ENCODE measurements around the gene BTBD18. TPM values are rescaled to one million over a fixed set of nuclear protein-coding genes. Genes with fewer than 3 reads are reported as not detected.

BTBD18 gene
- total and polyA plus RNA-seq, 10 of the 15 experiments (the other 5 are each of a cell fraction or from before 2014, with no cell fraction given), result 0.05 to 0.58 (median 0.19) TPM; not detected in 6

DNA sequence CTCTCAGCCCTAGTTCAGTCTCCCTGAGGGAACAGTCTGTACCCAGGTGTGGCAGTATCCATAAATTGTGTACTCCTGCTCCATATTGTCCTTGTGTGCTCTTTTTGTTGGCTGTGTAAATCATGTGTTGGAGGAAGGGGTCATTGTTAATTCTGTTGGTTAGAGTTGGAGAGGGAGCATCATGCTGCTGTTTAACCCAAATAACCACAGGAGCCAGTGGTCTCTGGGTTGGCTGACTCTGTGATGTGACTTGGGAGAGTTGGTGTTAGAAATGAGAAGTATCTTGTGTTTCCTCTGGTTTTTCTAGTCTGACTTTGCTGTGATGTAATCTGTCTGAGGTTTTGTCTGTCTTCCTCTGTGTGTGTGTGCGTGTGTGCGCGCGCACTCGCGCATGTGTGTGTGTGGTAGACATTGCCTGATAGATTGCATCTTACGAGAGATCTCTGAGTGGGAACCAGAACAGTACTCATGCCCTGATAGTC is 40.5 kb upstream of the BTBD18 start:
- peak overlapping the region; percentile 52 for H3K27ac ChIP-seq (ENCODE audit: control insufficient read depth, insufficient read depth)
- POLR2A ChIA-PET, result interaction anchor here (0.7 to 2.9 kb wide), 8 partner anchors 13 to 229 kb away, joined by 3 to 12 read pairs (median 5); partner anchors contain the start of genes CTNND1 and SELENOH
- in situ Hi-C loops (cut with MboI), result no loop called here
- intact Hi-C loops (cut with micrococcal nuclease; ENCODE audit: unreplicated experiment), result loop anchor here (2.0 kb wide), 2 partner anchors 29 to 125 kb away; no protein-coding TSS in a partner anchor
- FAIRE-seq (peak; percentile 95), ATAC-seq (peak; percentile 92), DNase-seq (ENCODE audit: low read depth, low spot score) (peak; percentile 93)
- H3K4me3 ChIP-seq, result peak overlapping the region; percentile 34; the same call in 1 of the 2 replicates
- no peaks in the 10 kb centered on the region for H3K9me3 ChIP-seq (replicated peaks; ENCODE audit: control insufficient read depth, insufficient read depth, low read length)
- no TSS peak for BruUV-seq (replicated peaks)
- SMC1A ChIA-PET (ENCODE audit: uncharacterized antibody, unreplicated experiment), result interaction anchor here (0.9 to 13.0 kb wide), 6 partner anchors 7 to 720 kb away, joined by 3 to 197 read pairs (median 6); partner anchors contain the start of gene CTNND1
- no peaks in the 10 kb centered on the region for H3K27me3 ChIP-seq (replicated peaks in 1 of 2; ENCODE audit: control insufficient read depth in 2 of 2, insufficient read depth in 2 of 2, low read length in 1 of 2)
- peak overlapping the region; percentile 48; the same call in 1 of the 2 replicates for H3K9ac ChIP-seq (ENCODE audit: control insufficient read depth, insufficient read depth, low read length)
- H3K4me2 ChIP-seq (ENCODE audit: control insufficient read depth, insufficient read depth), result peak overlapping the region; percentile 58
- peaks cover 64% of the 10 kb centered on the region for H3K79me2 ChIP-seq (ENCODE audit: control insufficient read depth, insufficient read depth, low read length)
- RAD21 ChIA-PET (ENCODE audit: unreplicated experiment), result interaction anchor here (1.3 to 3.4 kb wide), 2 partner anchors 8 to 29 kb away, joined by 9 to 26 read pairs; partner anchors contain the start of gene CTNND1
- peaks cover 8 to 12% of the 10 kb centered on the region in 2 experiments; a peak in 3 of 4 replicates for H3K36me3 ChIP-seq (ENCODE audit: control insufficient read depth in 2 of 2, insufficient read depth in 2 of 2, low read length in 1 of 2)
- no peaks in the 10 kb centered on the region for H4K20me1 ChIP-seq (ENCODE audit: control insufficient read depth, insufficient read depth)
- 2% methylated on average over 7 of the region's 7 CpGs for WGBS (ENCODE audit: insufficient coverage, insufficient replicate concordance, low lambda C conversion rate, missing lambda C conversion rate)
- H3K4me1 ChIP-seq (ENCODE audit: control insufficient read depth, insufficient read depth, low read length), result peaks cover 42% of the 10 kb centered on the region
- 0 out of 2 replicates have a peak overlapping the region, but pooled peaks have one; percentile 15 for H2AFZ ChIP-seq (ENCODE audit: control insufficient read depth, low read depth, low read length)
- CTCF ChIA-PET, result interaction anchor here (1.2 to 2.1 kb wide), 5 partner anchors 9 to 41 kb away, joined by 4 to 9 read pairs (median 6); partner anchors contain the start of genes BTBD18 and CTNND1
- no peak for TF ChIP-seq HDGF (IDR thresholded peaks at IDR 0.05)
- TF ChIP-seq JUNB (IDR thresholded peaks at IDR 0.05), result peak; percentile 65
- no peak for TF ChIP-seq NFXL1 (IDR thresholded peaks at IDR 0.05; ENCODE audit: borderline replicate concordance)
- no peak for TF ChIP-seq ZNF274 (IDR thresholded peaks at IDR 0.05; ENCODE audit: insufficient read depth, insufficient read length)
- TF ChIP-seq TCF7 (IDR thresholded peaks at IDR 0.05; ENCODE audit: borderline replicate concordance), result 0 out of 2 replicates have a peak, but pooled peaks have one; percentile 27
- peak; percentile 53 for TF ChIP-seq MEF2B (IDR thresholded peaks at IDR 0.05; ENCODE audit: partially characterized antibody, poor library complexity, severe bottlenecking)
- TF ChIP-seq POU2F2 (IDR thresholded peaks at IDR 0.05; ENCODE audit: borderline replicate concordance, low read depth, low read length), result peak; percentile 67; the same call in 1 of the 3 replicates
- TF ChIP-seq NR2F1 (conservative IDR thresholded peaks at IDR 0.05), result no peak
- no peak for TF ChIP-seq KAT2A (conservative IDR thresholded peaks at IDR 0.05; ENCODE audit: control insufficient read depth, low read depth, low read length)
- no peak for TF ChIP-seq ASH2L (IDR thresholded peaks at IDR 0.05; ENCODE audit: borderline replicate concordance, low read depth)
- TF ChIP-seq GABPA (IDR thresholded peaks at IDR 0.05; ENCODE audit: low read depth), result peak; percentile 71
- TF ChIP-seq, protein P1, sequence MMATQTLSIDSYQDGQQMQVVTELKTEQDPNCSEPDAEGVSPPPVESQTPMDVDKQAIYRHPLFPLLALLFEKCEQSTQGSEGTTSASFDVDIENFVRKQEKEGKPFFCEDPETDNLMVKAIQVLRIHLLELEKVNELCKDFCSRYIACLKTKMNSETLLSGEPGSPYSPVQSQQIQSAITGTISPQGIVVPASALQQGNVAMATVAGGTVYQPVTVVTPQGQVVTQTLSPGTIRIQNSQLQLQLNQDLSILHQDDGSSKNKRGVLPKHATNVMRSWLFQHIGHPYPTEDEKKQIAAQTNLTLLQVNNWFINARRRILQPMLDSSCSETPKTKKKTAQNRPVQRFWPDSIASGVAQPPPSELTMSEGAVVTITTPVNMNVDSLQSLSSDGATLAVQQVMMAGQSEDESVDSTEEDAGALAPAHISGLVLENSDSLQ (IDR thresholded peaks at IDR 0.05), result peak; percentile 70
- TF ChIP-seq PAX5 (IDR thresholded peaks at IDR 0.05; ENCODE audit: borderline replicate concordance, low read depth, low read length), result peak; percentile 88
- TF ChIP-seq ZBED1 (IDR thresholded peaks at IDR 0.05; ENCODE audit: borderline replicate concordance), result peak; percentile 82; the same call in 1 of the 2 replicates
- TF ChIP-seq, protein P2, sequence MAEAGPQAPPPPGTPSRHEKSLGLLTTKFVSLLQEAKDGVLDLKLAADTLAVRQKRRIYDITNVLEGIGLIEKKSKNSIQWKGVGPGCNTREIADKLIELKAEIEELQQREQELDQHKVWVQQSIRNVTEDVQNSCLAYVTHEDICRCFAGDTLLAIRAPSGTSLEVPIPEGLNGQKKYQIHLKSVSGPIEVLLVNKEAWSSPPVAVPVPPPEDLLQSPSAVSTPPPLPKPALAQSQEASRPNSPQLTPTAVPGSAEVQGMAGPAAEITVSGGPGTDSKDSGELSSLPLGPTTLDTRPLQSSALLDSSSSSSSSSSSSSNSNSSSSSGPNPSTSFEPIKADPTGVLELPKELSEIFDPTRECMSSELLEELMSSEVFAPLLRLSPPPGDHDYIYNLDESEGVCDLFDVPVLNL (IDR thresholded peaks at IDR 0.05; ENCODE audit: low read depth, low read length), result no peak
- peak; percentile 31; the same call in 1 of the 2 replicates for TF ChIP-seq SPI1 (IDR thresholded peaks at IDR 0.05; ENCODE audit: borderline replicate concordance, insufficient read depth, low read depth, low read length)
- peak; percentile 80 for TF ChIP-seq POLR2AphosphoS5 (IDR thresholded peaks at IDR 0.05; ENCODE audit: low read length)
- TF ChIP-seq STAT1 (conservative IDR thresholded peaks at IDR 0.05), result no peak
- no peak for TF ChIP-seq TARDBP (IDR thresholded peaks at IDR 0.05; ENCODE audit: borderline replicate concordance)
- TF ChIP-seq TCF3 (IDR thresholded peaks at IDR 0.05; ENCODE audit: borderline replicate concordance, insufficient read depth, low read depth, low read length), result no peak
